ENCODE measurements around the gene STAM2.

GRCh38 chr2:152072011-152072410 lies 103.6 kb downstream of the STAM2 start:
- no peak for TF ChIP-seq EP300 (IDR thresholded peaks at IDR 0.05; ENCODE audit: borderline replicate concordance)
- TF ChIP-seq, protein P1, sequence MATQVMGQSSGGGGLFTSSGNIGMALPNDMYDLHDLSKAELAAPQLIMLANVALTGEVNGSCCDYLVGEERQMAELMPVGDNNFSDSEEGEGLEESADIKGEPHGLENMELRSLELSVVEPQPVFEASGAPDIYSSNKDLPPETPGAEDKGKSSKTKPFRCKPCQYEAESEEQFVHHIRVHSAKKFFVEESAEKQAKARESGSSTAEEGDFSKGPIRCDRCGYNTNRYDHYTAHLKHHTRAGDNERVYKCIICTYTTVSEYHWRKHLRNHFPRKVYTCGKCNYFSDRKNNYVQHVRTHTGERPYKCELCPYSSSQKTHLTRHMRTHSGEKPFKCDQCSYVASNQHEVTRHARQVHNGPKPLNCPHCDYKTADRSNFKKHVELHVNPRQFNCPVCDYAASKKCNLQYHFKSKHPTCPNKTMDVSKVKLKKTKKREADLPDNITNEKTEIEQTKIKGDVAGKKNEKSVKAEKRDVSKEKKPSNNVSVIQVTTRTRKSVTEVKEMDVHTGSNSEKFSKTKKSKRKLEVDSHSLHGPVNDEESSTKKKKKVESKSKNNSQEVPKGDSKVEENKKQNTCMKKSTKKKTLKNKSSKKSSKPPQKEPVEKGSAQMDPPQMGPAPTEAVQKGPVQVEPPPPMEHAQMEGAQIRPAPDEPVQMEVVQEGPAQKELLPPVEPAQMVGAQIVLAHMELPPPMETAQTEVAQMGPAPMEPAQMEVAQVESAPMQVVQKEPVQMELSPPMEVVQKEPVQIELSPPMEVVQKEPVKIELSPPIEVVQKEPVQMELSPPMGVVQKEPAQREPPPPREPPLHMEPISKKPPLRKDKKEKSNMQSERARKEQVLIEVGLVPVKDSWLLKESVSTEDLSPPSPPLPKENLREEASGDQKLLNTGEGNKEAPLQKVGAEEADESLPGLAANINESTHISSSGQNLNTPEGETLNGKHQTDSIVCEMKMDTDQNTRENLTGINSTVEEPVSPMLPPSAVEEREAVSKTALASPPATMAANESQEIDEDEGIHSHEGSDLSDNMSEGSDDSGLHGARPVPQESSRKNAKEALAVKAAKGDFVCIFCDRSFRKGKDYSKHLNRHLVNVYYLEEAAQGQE (IDR thresholded peaks at IDR 0.05; ENCODE audit: low read depth), result no peak
- TF ChIP-seq NFIC (IDR thresholded peaks at IDR 0.05), result no peak
- no peak for TF ChIP-seq YY1 (IDR thresholded peaks at IDR 0.05; ENCODE audit: low read depth)
- TF ChIP-seq ZBTB7A (IDR thresholded peaks at IDR 0.05; ENCODE audit: low read depth), result no peak
- no peak for TF ChIP-seq CREB1 (IDR thresholded peaks at IDR 0.05; ENCODE audit: low read depth)
- TF ChIP-seq RAD21 (IDR thresholded peaks at IDR 0.05; ENCODE audit: low read depth), result no peak
